CD4-positive, alpha-beta T cell treated with Interleukin-17A for 1 hour (primary cell): ENCODE data around the gene KDM5A.
"Not testable (repeated sequence)": the region's sequence is repeated elsewhere in the genome, so short reads cannot be mapped to it uniquely, and the experiment has no call there.

Experiments
- DNase-seq: peaks from one replicate; pipeline ENCODE4 v3.0.0-alpha.2; 2020

The KDM5A gene

DNA sequence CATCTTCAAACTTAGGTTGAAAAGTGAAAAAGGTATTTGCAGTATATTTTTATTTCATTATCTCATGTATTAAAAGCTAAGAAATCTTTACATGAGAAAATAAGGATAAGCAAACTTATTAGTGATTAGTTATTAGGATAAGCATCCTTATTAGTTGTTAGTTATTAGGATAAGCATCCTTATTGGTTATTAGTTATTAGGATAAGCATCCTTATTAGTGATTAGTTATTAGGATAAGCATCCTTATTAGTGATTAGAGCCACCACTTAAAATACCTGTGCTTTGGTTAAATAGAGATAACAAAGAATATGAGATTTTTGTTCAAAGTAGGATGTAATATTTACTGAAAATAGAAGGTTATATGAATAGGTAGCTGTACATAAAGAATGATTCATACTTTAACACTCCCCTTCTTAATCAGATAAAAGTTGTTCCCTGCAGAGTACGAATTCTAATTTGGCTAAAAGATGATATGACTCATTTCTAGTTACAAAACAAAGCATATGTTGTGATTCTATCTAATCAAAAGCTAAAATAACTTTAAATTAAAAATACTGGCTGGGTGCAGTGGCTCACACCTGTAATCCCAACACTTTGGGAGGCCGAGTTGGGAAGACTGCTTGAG lies 56.4 kb downstream of the KDM5A start:
- no peak for DNase-seq

DNA sequence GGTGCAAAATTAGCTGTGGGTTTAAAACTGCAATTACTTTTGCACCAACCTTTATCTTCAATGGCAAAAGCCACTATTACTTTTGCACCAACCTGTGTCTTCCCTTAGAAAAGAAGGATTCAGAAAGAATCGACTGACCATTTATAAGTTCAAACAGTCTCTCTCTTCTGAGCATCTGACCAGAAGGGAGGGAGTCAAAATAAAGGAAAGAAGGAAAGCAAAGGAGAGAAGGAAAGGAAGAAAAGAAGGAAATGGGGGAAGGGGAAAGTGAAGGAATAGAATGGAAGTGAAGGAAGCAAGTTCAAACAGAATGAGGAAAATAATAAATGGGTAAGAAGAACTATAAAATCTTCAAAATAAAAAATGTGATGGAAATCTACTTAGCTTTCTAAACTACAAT lies 57.8 kb downstream of the KDM5A start:
- DNase-seq: no peak

DNA sequence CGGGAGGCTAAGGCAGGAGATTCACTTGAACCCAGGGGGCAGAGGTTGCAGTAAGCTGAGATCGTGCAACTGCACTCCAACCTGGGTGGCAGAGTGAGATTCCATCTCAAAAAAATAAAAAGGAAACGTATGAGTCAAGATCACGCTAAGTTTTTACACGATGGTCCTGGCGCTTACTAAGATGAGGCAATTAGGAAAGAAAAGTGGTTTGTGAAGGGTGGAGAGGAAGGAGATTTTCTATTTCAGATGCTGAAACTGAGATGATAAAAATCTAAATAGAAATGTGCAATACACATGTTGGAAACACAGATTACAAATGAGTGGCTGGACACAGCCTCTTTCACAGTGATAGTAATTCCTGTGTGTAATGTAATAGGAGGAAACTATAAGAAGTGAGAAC lies 63.2 kb downstream of the KDM5A start:
- DNase-seq: no peak

DNA sequence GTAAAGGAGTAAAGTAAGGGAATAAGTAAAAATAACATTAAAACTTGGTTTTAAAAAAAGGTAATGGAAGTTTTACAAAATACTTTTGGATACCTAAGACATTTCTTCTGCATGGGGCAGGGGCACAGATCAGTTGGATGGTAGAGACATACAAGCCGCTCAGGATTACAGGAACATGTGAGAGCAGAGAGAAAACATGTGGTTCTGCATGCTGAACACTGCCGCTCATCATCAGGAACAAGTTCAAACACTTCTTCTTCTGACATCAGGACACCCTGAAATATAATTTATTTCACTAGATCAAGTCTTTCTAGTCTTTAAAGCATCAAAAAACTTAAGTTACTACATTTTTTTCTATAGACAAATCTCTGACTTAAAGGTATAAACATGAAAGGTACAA lies 65.6 kb downstream of the KDM5A start:
- no peak for DNase-seq

DNA sequence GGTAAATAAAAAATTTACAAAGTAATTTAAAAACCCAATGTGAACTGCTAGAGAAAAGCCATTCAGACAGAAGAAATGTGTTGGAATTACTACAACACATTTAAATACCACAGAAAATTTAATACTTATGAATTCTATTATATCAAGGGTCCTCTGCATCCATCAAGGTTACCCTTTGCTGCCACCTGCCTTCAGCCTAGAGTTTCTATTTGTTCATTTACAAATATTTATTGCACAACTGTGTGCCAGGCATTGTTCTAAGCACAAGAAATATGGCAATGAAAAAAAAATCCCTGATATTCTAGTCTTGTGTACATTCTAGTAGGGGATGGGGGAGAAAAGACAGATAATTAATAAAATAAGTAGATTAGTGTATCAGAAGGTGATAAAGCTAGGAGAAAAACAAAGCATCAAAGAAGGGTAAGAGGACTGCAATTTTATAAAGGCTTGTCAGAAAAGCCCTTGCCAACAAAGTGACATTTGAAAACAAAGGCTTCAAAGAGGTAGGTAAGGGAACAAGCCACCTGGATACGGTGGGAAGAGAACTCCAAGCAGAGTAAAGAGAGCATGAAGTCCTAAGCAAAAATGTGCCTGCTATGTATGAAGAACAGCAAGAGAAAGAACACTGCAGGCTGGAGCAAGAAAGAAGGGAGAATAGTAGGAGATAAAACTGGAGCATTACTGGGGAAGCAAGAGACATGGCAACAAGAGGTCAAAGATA lies 67.4 kb downstream of the KDM5A start:
- DNase-seq: no peak

DNA sequence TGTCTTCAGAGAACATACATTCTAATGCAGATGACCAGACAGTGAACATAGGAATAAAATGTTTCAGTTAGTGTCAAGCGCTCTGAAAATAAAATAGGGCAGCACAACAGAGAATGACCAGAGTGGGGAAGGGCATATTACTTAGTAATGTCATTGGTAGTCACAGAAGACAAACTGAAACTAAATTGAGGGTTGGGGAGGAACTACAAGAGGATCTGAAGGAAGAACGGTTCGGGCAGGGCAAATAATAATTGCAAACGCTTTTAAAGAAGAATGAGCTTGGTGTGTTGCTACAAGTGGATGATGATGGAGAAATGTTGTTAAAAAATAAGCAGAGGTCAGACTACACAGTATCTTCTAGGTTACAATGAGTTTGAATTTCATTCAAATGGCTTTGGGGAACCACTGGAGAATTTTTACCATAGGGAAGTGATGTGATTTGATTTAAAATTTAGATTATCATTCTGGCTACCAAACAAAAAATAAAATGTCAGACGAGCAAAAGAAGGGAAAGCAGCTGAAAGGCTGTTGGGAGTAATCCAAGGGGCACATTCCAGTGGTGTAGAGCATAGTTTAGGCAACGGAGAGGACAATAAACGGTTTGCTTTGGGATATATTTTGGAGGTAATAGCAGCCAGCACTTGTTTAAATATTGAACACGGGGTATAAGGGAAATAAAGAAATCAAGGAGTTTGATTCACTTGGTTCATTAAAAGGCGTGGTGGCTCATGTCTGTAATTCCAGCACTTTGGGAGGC lies 70.2 kb downstream of the KDM5A start:
- DNase-seq: no peak

DNA sequence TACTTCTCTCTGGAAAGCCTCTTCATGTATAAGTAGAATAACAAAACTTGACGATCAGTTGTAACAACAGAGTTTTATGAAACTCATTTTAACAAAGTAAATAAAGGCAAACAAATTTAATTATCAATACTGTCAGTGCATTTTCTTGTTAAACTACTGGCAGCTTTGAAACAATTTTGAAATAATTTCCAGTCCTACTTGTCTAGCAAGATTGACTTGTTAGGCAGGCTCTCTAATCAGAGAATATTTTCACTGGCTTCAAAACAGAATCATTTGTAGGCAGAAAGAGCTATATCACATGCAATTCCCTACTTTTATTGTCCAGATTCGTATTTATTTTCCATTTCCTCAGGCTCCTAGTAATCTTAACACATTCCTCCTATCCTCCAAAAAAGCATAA lies 80.6 kb downstream of the KDM5A start:
- DNase-seq: no peak

DNA sequence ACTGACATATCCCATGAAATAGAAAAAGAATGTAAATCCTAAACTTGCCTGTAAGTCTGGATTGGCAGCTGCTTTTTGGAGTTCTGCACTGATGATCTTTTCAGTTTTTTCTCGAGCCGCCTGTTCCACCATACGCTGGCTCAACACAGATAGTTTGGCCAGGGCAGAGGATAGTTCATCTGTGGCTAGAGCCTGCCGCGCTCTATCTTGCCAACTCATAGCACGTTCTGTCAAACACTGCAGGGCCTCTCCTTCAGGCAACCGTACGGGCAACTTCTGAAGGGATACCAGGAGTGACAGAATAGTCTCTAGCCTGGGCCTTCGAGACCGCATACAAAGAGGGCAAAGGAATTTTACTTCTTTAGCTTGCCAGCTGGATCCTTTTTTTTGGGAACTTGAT lies 81.7 kb downstream of the KDM5A start:
- DNase-seq: no peak

DNA sequence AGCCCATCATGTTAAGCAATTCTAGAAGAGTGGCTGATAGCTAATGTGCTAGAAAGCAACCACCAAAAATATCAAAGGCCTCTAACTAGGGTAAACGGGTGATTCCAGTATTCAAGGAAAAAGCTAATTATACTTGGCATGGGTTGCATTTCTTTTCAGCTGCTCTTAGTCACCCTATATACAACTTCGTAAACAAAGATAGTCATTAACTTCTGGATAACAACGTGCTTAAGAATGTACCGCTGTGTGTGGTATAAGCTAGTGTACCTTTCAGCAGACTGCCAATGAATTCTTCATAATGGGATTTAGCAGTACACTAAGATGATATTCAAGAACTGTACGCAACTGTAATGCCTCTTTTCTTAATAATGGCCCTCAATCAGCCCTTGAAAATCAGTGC lies 84.3 kb downstream of the KDM5A start:
- no peak for DNase-seq

DNA sequence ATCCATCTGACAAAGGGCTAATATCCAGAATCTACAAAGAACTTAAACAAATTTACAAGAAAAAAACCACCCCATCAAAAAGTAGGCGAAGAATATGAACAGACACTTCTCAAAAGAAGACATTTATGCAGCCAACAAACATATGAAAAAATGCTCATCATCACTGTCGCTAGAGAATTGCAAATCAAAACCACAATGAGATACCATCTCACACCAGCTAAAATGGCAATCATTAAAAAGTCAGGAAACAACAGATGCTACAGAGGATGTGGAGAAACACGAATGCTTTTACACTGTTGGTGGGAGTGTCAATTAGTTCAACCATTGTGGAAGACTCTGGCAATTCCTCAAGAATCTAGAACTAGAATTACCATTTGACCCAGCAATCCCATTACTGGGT lies 86.4 kb downstream of the KDM5A start:
- peak; percentile 12 for DNase-seq

DNA sequence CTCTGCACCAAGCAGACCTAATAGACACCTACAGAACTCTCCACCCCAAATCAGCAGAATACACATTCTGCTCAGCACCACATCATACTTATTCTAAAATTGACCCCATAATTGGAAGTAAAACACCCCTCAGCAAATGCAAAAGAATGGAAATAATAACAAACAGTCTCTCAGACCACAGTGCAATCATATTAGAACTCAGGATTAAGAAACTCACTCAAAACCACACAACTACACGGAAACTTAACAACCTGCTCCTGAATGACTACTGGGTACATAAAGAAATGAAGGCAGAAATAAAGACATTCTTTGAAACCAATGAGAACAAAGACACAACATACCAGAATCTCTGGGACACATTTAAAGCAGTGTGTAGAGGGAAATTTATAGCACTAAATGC lies 89.0 kb downstream of the KDM5A start:
- not testable (repeated sequence) for DNase-seq

DNA sequence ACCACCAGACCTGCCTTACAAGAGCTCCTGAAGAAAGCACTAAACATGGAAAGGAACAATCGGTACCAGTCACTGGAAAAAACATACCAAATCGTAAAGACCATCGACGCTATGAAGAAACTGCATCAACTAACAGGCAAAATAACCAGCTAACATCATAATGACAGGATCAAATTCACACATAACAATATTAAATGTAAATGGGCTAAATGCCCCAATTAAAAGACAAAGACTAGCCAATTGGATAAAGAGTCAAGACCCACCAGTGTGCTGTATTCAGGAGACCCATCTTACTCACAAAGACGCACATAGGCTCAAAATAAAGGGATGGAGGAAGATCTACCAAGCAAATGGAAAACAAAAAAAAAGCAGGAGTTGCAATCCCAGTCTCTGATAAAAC lies 89.6 kb downstream of the KDM5A start:
- not testable (repeated sequence) for DNase-seq

DNA sequence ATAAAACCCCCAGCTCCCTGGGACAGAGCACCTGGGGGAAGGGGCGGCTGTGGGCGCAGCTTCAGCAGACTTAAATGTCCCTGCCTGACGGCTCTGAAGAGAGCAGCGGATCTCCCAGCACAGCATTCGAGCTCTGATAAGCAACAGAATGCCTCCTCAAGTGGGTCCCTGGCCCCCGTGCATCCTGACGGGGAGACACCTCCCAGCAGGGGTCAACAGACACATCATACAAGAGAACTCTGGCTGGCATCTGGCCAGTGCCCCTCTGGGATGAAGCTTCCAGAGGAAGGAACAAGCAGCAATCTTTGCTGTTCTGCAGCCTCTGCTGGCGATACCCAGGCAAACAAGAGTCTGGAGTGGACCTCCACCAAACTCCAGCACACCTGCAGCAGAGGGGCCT lies 91.1 kb downstream of the KDM5A start:
- DNase-seq: not testable (repeated sequence)

DNA sequence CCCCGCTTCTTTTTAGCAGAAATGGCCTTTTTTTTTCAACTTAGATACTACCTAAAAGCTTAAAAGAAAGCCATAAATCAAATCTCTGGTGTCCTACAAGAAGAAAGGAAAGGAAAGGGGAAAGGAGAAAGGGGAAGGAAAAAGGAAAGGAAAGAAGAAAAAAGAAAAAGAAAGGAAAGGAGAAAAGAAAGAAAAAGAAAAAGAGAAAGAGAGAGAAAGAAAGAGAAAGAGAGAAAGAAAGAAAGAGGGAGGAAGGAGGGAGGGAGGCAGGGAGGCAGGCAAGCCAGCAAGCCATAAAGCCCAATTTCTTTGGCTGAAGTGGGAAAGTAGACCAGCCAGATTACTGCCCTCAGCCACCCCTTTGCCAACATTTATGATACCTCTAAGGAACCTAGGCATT lies 94.0 kb downstream of the KDM5A start:
- DNase-seq: no peak

DNA sequence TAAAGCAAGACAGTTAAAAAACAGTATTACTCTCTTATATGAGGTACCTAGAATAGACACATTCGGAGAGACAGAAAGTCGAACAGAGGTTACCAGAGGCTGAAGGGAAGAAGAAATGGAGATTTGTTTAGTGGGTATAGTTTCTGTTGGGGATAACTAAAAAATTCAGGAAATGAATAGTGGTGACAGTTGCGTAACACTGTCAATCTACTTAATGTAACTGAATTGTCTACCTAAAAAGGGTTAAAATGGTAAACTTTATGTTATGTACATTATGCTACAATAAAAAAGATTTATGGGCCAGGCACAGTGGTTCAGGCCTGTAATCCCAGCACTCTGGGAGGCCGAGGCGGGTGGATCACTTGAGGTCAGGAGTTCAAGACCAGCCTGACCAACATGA lies 95.9 kb downstream of the KDM5A start:
- DNase-seq: no peak

DNA sequence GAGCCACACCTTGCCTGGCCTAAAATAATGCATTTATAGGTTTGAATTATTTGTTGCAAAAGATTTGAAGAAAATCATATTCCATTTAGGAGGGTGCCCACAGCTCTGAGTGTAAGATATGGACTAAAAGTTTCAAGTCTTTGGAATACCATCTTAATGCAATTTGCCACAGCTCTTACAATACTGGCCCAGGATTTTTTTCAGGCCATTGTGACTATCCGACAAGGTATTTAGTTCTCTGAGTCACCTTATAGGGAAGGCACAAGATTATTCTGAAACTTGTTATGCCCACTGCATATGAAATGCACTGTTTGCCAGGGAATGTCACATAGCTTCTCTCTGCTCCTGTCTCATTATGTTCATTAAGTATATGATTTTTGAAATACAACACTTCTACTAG lies 96.9 kb downstream of the KDM5A start:
- DNase-seq: no peak

DNA sequence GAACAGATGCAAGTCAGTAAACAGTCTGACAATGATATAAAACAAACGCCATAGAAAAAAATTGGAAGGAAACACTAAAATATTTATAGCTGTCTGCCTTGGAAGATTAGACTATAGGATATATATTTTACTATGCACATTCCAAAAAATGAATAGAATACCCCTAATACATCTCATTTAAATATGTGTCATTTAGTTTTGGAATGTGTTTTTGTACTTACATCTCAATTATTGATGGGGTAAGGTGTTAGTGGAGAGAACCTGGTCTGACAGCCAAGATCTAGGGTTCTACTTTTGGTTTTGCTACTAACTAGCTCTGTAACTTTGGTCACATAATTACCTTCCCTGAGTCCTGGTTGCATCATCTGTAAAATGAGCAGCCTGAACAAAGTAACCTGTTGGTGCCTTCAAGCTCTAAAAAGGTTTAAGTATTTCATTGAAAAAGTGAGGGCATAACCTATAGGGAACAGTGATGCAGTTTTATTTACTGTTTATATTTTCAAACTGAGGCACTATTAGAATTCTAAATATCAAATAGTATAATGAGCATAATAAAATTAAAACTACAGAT lies 97.9 kb downstream of the KDM5A start:
- DNase-seq: no peak

DNA sequence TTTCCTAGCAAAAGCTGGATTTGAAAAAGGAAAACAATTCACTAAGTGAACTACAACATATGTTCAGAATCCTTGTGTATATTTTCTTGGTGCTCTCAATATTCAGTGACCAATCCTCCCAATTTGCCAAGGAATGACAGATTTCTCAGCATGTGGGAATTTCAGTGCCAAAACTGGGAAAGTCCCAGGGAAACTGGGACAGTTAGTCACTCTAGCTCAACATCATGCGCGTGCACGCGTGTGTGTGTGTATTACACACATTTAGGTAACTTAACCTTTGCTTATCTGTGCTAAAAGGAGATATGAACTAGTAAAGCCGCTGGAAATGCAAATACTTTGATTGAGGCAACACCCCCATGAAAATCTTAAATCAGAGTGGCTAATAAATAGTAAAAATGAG lies 100.4 kb downstream of the KDM5A start:
- DNase-seq: no peak

DNA sequence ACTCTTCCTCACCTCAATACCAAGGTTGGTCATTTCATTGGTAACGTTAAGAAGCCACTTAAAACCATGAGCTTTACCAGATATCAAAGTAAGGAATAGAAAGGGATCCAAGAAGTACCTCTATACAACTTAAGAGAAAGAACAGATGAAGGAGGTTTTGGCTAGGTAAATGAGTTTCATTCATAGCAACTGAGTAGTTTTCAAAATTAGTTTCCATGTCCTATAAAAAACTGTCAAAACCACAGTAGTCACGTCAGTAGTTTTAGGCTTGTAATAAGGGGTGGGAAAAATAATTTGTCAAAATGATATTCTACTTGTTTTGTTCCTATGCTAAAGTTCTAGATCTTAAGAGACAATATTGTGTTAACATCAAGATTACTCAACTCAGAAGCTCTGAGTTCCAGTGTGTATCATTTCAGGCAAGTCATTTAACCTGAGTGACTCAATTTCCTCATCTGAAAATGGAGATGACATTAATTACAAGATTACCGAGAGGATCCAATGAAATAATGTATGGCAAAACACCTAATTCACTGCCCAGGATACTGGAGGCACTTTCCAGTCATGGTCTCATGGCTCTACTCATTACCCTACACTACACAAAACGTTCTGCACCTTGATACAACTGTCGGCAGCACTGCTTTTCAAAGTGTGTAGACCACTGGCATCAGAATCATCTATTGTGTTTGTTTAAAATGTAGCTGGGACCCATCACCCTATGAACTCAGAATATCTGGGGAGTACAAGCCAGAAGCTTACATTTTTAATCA lies 102.4 kb downstream of the KDM5A start:
- no peak for DNase-seq

DNA sequence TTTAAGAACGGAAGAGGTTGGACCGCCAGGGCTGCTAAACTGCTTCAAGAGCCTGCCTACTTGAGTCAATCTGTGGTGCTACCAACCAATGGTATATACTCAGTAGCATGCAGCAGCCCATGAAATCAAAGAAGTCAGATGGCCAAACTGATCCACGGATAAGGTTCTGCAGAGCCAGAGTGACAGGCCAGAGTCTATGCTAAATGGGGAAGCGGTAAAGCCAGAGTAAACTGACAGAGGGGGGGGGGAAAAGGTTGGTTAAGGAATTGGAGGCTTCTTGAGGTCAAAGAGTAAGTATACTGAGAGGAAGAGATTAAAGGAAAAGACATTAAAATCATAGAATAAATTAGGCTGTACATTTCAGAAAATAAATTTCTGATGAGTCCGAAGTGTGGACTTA lies 111.1 kb downstream of the KDM5A start:
- no peak for DNase-seq

DNA sequence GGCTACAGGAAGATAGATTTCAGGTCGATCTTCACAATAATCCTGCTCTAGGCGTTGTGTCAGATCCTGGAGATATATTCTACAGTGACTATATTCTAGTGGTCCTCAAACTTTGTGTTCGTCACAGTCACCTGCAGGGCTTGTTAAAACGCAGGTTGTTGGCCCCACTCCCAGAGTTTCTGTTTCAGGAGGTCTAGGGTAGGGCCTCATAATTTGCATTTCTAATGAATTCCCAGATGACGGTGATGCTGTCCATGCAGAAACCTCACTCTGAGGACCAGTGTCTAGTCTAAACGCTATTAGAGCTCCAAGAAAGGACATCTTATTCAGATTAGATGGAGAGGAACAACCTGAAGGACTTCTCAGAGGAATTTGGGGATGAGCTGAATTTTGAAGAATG lies 113.3 kb downstream of the KDM5A start:
- no peak for DNase-seq

DNA sequence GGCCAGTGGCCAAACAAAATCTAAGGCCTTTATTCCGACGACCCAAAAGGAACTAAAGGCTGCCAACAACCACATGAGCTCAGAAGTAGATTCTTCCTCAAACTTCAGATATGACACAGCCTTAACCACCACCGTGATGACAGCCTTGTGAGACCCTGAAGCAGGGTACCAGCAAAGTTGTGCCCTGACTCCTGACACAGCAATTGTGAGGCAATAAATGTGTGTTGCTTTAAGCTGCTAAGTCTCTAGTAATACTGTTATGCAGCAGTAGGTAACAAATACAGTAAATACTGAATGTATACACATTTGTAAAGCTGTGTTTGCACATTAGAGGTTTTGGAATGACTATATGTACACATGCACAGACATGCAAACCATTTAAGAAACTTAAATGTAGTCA lies 115.7 kb downstream of the KDM5A start:
- DNase-seq: no peak

DNA sequence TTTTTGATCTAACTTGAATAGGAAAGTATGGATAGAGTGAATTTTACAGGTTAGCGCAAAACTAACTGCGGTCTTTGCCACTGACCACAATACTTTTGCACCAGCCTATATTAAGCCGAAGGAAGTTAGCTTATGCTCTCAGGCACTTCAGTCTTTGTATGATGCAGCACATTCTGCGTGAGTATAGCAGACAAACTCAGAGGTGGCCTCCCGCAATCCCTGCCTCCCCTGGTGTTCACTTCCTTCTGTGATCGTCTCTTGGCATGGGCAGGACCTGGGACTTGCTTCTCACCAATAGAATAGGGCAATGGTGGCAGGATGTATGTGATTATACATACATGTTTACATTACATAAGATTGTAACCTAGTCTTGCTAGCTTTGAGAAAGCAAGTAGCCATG lies 116.2 kb downstream of the KDM5A start:
- DNase-seq: no peak
